Vagina (tissue), 2 donors: Measurements from ENCODE around the gene PRPS2. TPM values are rescaled to one million over a fixed set of nuclear protein-coding genes. Genes with fewer than 3 reads are reported as not detected.

Experiments used
- DNase-seq, 2 donors: peaks; one replicate each; pipeline ENCODE4 v3.0.0-alpha.2; 2017; ENCODE audit errors: extremely low spot score in 2 of 2
- H3K27ac ChIP-seq: fragments of 200-600 bp; sonication (generic); one replicate; pipeline ENCODE4 v1.5.1; 2019
- H3K27me3 ChIP-seq: fragments of 200-600 bp; sonication (generic); one replicate; pipeline ENCODE4 v1.5.1; 2019
- H3K36me3 ChIP-seq, 2 donors: fragments of 200-600 bp; sonication (generic); one replicate each; pipeline ENCODE4 v1.5.1; 2017 to 2019
- H3K4me1 ChIP-seq: fragments of 200-600 bp; sonication (generic); one replicate; pipeline ENCODE4 v1.5.1; 2019
- H3K4me3 ChIP-seq, 2 donors: fragments of 200-600 bp; sonication (generic); 1 replicate in 1 of 2; 2 replicates in 1 of 2; pipeline ENCODE4 v1.5.1; 2016 to 2019
- H3K9me3 ChIP-seq: fragments of 200-600 bp; sonication (generic); one replicate; pipeline ENCODE4 v1.5.1; 2019
- CTCF ChIP-seq, 3 experiments: fragments of 450-650 bp in 2 of 3; fragments of 200-600 bp in 1 of 3; sonication (generic) in 1 of 3; IDR thresholded peaks; one replicate each; pipeline ENCODE4 v1.5.1; 2017 to 2019; ENCODE audit warnings: antibody characterized with exemption in 3 of 3, mild to moderate bottlenecking in 2 of 3, moderate library complexity in 2 of 3
- POLR2A ChIP-seq, 2 donors: fragments of 450-650 bp; IDR thresholded peaks; one replicate each; pipeline ENCODE4 v1.6.1; 2017; ENCODE audit warnings: antibody characterized with exemption in 2 of 2, mild to moderate bottlenecking in 2 of 2, moderate library complexity in 2 of 2
- POLR2AphosphoS5 ChIP-seq, 2 donors: sonication (generic); formaldehyde crosslinking; IDR thresholded peaks; one replicate each; pipeline ENCODE4 v1.9.0; 2017; ENCODE audit warnings: antibody characterized with exemption in 2 of 2, mild to moderate bottlenecking in 2 of 2, low read depth in 1 of 2; ENCODE audit not compliant: insufficient read depth in 1 of 2
- intact Hi-C: fragments of 100-400 bp; cut with DNase I; formaldehyde crosslinking; loops from one replicate; pipeline ENCODE4 v1.15.1; 2023
- total RNA-seq: library from RNA; depleted of rRNA; stranded (reverse); fragments of >200 nt; gene quantifications from one replicate; pipeline ENCODE4 v1.2.3, GENCODE V29; 2016

The PRPS2 gene
- total RNA-seq, 1 donor from 2014 or later: 45.2 TPM

- H3K27ac ChIP-seq: no peak overlapping the region
- no peaks in the 10 kb centered on the region for H3K27me3 ChIP-seq
- intact Hi-C loops: no loop called here
- H3K4me3 ChIP-seq: no peak overlapping the region
- no peaks in the 10 kb centered on the region for H3K9me3 ChIP-seq
- no peaks in the 10 kb centered on the region for H3K4me1 ChIP-seq
- no peak for TF ChIP-seq POLR2A (IDR thresholded peaks at IDR 0.05)
- TF ChIP-seq POLR2AphosphoS5 (IDR thresholded peaks at IDR 0.05; ENCODE audit: insufficient read depth in 1 of 2, low read depth in 1 of 2): no peak
- TF ChIP-seq CTCF (IDR thresholded peaks at IDR 0.05): no peak
- H3K36me3 ChIP-seq: no peaks in the 10 kb centered on the region
- no peak for DNase-seq
Measured at GRCh38 chrX:12844319-12844718, 53.1 kb downstream of the PRPS2 start.

GRCh38 chrX:12865359-12865758, 74.1 kb downstream of the PRPS2 start:
- H3K36me3 ChIP-seq: no peaks in the 10 kb centered on the region
- TF ChIP-seq POLR2AphosphoS5 (IDR thresholded peaks at IDR 0.05; ENCODE audit: insufficient read depth in 1 of 2, low read depth in 1 of 2) (no peak), POLR2A (IDR thresholded peaks at IDR 0.05) (no peak), CTCF (IDR thresholded peaks at IDR 0.05) (no peak)
- no peaks in the 10 kb centered on the region for H3K27me3 ChIP-seq
- no peaks in the 10 kb centered on the region for H3K4me1 ChIP-seq
- intact Hi-C loops: no loop called here
- no peak overlapping the region for H3K27ac ChIP-seq
- H3K9me3 ChIP-seq: no peaks in the 10 kb centered on the region
- DNase-seq: no peak
- no peak overlapping the region for H3K4me3 ChIP-seq

GRCh38 chrX:12866451-12867377, 75.5 kb downstream of the PRPS2 start, which contains the start of gene TLR7:
TSS of gene TLR7 (plus strand) at chrX:12867072. CDS start at chrX:12867579, 507 bp downstream.
- H3K36me3 ChIP-seq: no peaks in the 10 kb centered on the region
- no peak within 1 kb of the TSS for H3K27ac ChIP-seq
- no peak within 1 kb of the TSS for H3K4me3 ChIP-seq
- TF ChIP-seq POLR2AphosphoS5 (IDR thresholded peaks at IDR 0.05; ENCODE audit: insufficient read depth in 1 of 2, low read depth in 1 of 2) (no peak), CTCF (IDR thresholded peaks at IDR 0.05) (no peak), POLR2A (IDR thresholded peaks at IDR 0.05) (no peak)
- no peaks in the 10 kb centered on the region for H3K9me3 ChIP-seq
- no peaks in the 10 kb centered on the region for H3K4me1 ChIP-seq
- no peak for DNase-seq
- intact Hi-C loops: no loop called here
- no peaks in the 10 kb centered on the region for H3K27me3 ChIP-seq

GRCh38 chrX:12867685-12868084, 76.5 kb downstream of the PRPS2 start:
- H3K9me3 ChIP-seq: no peaks in the 10 kb centered on the region
- H3K27ac ChIP-seq: no peak overlapping the region
- no peaks in the 10 kb centered on the region for H3K36me3 ChIP-seq
- H3K27me3 ChIP-seq: no peaks in the 10 kb centered on the region
- intact Hi-C loops: no loop called here
- no peak for DNase-seq
- no peaks in the 10 kb centered on the region for H3K4me1 ChIP-seq
- TF ChIP-seq POLR2AphosphoS5 (IDR thresholded peaks at IDR 0.05; ENCODE audit: insufficient read depth in 1 of 2, low read depth in 1 of 2): no peak
- TF ChIP-seq CTCF (IDR thresholded peaks at IDR 0.05): no peak
- TF ChIP-seq POLR2A (IDR thresholded peaks at IDR 0.05): no peak
- H3K4me3 ChIP-seq: no peak overlapping the region

GRCh38 chrX:12868747-12869146, 77.5 kb downstream of the PRPS2 start:
- no peak for DNase-seq
- no peak overlapping the region for H3K4me3 ChIP-seq
- intact Hi-C loops: no loop called here
- no peaks in the 10 kb centered on the region for H3K27me3 ChIP-seq
- TF ChIP-seq POLR2A (IDR thresholded peaks at IDR 0.05) (no peak), CTCF (IDR thresholded peaks at IDR 0.05) (no peak), POLR2AphosphoS5 (IDR thresholded peaks at IDR 0.05; ENCODE audit: insufficient read depth in 1 of 2, low read depth in 1 of 2) (no peak)
- H3K9me3 ChIP-seq: no peaks in the 10 kb centered on the region
- H3K27ac ChIP-seq: no peak overlapping the region
- no peaks in the 10 kb centered on the region for H3K36me3 ChIP-seq
- no peaks in the 10 kb centered on the region for H3K4me1 ChIP-seq
